Stimulated activated naive CD8-positive, alpha-beta T cell treated with anti-CD3 and anti-CD28 coated beads, Interleukin-15, amount 100 ng/mL, for 72 hours (primary cell): ENCODE results near the gene FAM72A.

Experiments
- ATAC-seq: fragments of 150-1000 bp; cut with Tn5 transposase; 2 replicates; pipeline ENCODE4 v1.10.0; 2021; ENCODE audit warnings: mild to moderate bottlenecking, moderate library complexity
- DNase-seq, 2 donors: peaks; one replicate each; pipeline ENCODE4 v3.0.0; 2021 to 2022
- H3K27ac Mint-ChIP-seq, 2 donors: one replicate each; pipeline ENCODE4 v1.8.0; 2022; ENCODE audit warnings: mild to moderate bottlenecking in 2 of 2, mixed read lengths in 2 of 2, moderate library complexity in 2 of 2
- H3K27me3 Mint-ChIP-seq: one replicate; pipeline ENCODE4 v1.8.0; 2022; ENCODE audit warnings: mixed read lengths
- H3K4me1 Mint-ChIP-seq: one replicate; pipeline ENCODE4 v1.8.0; 2022; ENCODE audit warnings: mild to moderate bottlenecking, mixed read lengths
- H3K4me3 Mint-ChIP-seq, 2 donors: one replicate each; pipeline ENCODE4 v1.8.0; 2022; ENCODE audit warnings: mild to moderate bottlenecking in 2 of 2, mixed read lengths in 2 of 2, moderate library complexity in 1 of 2
- H3K9me3 Mint-ChIP-seq, 2 donors: one replicate each; pipeline ENCODE4 v1.8.0; 2022; ENCODE audit warnings: mixed read lengths in 2 of 2

FAM72A gene

DNA sequence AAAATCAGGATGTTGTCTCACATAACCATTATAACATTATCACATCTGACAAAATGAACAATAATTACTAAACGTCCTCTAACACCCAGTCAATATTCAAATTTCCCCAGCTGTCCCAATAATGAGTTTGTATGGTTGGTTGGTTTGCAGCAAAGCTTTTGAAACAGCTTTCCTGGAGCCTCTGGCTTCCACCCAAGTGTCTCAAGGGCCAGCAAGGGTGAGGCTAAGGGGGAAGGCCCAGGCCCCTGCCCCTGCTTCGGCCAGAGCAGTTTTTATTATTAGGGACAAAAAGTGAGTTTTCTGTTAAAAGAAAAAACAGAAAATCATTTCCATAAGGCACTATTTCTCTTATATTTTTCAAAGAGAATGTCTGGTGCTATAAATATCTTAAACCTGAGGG is 66.4 kb downstream of the FAM72A start:
- H3K4me1 Mint-ChIP-seq = peaks cover 5% of the 10 kb centered on the region
- H3K27ac Mint-ChIP-seq = no peak overlapping the region
- H3K9me3 Mint-ChIP-seq = no peaks in the 10 kb centered on the region
- no peak for ATAC-seq
- DNase-seq = no peak
- peaks cover 28% of the 10 kb centered on the region for H3K27me3 Mint-ChIP-seq
- no peak overlapping the region for H3K4me3 Mint-ChIP-seq
